GM21737 (cell line): ENCODE data around the gene ZNF358.

Experiments used
- ATAC-seq: cut with Tn5 transposase; IDR thresholded peaks from one replicate; pipeline ENCODE4 v1.9.1; 2021; ENCODE audit warnings: mild to moderate bottlenecking, moderate library complexity; ENCODE audit not compliant: unreplicated experiment

The ZNF358 gene

DNA sequence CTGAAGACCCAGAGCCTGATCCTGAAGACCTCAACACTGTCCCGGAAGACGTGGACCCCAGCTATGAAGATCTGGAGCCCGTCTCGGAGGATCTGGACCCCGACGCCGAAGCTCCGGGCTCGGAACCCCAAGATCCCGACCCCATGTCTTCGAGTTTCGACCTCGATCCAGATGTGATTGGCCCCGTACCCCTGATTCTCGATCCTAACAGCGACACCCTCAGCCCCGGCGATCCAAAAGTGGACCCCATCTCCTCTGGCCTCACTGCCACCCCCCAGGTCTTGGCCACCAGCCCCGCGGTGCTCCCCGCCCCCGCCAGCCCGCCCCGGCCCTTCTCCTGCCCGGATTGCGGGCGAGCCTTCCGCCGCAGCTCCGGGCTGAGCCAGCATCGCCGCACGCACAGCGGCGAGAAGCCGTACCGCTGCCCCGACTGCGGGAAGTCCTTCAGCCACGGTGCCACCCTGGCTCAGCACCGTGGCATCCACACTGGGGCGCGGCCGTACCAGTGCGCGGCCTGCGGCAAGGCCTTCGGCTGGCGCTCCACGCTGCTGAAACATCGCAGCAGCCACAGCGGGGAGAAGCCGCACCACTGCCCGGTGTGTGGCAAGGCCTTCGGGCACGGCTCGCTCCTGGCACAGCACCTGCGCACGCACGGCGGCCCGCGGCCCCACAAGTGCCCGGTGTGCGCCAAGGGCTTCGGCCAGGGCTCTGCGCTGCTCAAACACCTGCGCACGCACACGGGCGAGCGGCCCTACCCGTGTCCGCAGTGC, 3.6 kb downstream of the ZNF358 start:
- ATAC-seq, result no peak

DNA sequence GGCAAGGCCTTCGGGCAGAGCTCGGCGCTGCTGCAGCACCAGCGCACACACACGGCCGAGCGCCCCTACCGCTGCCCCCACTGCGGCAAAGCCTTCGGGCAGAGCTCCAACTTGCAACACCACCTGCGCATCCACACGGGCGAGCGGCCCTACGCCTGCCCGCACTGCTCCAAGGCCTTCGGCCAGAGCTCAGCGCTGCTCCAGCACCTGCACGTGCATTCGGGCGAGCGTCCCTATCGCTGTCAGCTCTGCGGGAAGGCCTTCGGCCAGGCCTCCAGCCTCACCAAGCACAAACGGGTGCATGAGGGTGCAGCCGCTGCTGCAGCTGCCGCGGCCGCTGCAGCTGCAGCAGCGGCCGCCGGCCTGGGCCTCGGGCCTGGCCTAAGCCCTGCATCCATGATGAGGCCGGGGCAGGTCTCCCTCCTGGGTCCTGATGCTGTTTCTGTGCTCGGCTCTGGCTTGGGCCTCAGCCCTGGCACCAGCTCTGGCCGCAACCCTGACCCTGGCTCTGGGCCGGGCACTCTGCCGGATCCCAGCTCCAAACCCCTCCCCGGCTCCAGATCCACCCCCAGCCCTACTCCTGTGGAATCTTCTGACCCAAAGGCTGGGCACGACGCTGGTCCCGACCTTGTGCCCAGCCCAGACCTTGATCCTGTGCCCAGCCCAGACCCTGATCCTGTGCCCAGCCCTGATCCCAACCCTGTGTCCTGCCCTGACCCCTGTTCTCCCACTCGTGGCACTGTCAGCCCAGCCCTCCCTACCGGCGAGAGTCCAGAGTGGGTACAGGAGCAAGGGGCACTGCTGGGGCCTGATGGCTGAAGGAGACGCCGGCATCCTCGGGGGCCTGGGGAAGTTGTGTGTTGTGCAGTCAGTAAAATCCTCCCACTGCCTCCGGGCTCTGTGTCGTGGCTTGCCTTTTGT, 4.5 kb downstream of the ZNF358 start:
- no peak for ATAC-seq

DNA sequence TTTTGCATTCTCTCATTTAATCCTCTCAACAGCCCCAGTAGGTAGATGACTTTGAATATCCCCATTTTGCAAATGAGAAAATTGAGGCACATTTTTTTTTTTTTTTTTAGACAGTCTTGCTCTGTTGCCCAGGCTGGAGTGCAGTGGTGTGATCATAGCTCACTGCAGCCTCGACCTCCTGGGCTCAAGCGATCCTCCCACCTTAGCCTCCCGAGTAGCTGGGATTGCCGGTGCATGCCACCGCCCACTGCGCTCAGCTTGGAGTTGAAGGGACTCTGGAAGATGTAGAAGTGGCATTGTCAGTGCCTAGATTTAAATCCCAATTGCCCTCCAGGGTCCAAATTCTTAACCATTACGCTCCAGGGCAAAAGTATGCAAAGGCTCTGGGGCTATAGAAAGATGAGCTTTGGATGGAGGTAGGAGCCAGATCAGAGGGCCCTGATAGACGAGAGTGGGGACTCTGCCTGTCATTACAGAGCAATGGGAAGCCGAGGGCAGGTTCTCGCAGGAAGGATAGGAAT, 5.7 kb downstream of the ZNF358 start:
- no peak for ATAC-seq

DNA sequence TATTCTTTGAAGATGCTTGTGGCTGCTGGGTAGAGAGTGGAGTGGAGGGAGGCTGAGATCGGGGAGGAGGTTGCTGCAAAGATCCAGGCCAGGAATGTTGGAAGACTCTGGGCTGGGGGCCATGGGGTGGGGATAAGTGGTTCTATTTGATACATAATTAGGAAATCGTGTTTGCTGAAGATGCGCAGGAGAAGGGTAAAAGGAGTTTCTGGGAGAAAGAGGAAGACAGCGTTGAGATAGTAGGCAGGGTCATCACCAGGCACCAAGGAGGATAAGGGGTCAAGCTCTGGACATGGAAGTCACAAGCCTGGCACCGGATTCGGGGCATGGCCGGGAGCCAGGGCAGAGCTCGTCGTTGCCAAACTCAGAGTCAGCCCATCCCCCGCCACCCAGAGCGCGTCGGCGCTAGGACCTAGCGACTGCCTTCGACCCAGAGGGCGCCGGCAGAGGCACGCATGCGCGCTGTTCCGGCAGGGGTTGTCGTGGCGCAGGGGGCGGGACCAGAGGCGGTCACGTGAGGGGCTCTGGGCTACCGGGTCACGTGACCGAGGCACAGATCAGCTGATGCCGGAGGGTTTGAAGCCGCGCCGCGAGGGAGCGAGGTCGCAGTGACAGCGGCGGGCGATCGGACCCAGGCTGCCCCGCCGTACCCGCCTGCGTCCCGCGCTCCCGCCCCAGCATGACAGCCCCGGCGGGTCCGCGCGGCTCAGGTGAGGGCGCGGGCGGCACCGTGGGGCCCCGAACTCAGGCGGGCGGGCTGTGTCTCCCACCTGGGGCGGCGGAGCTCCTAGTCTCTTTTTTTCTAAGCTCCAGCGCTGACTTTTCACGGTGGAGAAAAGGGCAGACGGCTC, 6.4 kb downstream of the ZNF358 start, which contains the start of gene MCOLN1:
Gene MCOLN1 (plus strand): TSS at position 553 of the 851 bp plus-strand sequence. CDS start 127 bp downstream, at position 680.
- ATAC-seq, result peak; percentile 70

DNA sequence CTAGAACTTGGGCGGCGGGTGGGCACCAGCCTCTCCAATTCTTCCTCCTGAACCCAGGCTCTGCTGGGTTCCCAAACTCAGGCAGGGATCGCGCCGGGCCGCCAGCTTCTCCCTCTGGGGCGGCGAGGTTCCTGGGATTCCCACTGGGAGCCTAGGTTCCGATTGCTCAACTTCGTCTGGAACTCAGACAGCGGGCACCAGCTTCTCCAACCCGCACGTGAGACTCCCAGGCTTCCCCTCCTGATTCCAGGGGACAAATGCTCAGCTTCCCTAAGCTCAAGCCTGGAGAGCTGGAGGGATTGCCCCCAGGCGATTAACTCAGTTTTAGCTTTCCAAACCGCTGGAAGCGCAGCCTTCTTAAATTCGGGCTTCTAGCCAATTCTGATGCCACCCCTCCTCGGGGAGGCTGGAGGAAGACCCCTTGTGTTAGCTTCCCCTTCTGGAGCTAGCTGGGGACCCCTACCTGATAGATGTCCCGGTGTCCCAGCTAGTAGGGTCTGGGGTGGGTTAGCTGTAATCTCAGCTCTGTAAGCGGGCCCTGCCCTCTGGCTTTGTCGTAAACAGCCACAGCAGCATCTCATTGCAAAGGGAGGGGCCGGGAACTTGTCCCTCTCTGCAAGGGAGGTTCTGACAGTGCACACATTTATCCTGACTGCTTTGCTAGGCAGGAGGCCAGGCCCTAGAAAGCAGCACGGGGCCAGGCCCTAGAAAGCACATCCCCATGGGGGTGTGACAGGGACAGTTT, 7.2 kb downstream of the ZNF358 start:
- ATAC-seq, result no peak

DNA sequence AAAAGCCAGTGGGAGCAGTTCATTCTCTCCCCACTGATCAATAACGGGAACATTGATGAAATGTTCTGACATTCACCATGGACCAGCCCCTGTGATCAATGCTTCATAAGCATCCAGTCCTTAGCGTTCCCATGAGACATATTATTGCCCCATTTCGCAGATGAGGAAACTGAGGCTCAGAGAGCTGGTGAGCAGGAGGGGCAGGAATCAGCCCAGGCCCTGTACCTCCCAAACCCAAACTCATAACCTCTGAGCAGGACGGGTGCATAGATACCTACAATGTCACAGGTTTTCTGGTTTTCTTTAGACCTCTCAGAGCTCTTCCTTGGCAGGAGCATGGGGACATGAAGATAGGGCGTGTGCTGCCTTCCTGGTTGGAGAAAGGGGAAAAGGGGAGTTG, 8.6 kb downstream of the ZNF358 start:
- no peak for ATAC-seq

DNA sequence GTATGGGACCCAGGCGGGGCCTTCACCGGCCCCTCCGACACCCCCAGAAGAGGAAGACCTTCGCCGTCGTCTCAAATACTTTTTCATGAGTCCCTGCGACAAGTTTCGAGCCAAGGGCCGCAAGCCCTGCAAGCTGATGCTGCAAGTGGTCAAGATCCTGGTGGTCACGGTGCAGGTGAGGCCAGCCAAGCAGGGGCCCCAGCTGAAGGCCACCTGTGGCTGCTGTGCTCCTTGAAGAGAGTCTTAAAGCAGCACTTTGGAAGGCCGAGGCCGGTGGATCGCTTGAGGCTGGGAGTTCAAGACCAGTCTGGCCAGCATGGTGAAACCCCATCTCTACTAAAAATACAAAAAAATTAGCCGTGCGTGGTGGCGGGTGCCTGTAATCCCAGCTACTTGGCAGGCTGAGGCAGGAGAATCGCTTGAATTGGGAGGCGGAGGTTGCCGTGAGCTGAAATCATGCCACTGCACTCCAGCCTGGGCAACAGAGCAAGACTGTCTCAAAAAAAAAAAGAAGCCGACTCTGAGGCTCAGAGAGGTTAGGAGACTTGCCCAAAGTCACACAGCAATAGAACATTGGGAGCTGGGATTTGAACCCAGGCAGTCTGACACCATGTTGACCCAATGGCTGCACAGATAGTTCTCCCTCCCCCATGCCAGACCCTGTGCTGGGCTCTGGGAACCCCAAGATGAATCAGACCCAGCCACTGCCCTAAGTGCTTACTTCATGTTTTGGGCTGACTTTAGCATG, 9.3 kb downstream of the ZNF358 start:
- ATAC-seq, result no peak

DNA sequence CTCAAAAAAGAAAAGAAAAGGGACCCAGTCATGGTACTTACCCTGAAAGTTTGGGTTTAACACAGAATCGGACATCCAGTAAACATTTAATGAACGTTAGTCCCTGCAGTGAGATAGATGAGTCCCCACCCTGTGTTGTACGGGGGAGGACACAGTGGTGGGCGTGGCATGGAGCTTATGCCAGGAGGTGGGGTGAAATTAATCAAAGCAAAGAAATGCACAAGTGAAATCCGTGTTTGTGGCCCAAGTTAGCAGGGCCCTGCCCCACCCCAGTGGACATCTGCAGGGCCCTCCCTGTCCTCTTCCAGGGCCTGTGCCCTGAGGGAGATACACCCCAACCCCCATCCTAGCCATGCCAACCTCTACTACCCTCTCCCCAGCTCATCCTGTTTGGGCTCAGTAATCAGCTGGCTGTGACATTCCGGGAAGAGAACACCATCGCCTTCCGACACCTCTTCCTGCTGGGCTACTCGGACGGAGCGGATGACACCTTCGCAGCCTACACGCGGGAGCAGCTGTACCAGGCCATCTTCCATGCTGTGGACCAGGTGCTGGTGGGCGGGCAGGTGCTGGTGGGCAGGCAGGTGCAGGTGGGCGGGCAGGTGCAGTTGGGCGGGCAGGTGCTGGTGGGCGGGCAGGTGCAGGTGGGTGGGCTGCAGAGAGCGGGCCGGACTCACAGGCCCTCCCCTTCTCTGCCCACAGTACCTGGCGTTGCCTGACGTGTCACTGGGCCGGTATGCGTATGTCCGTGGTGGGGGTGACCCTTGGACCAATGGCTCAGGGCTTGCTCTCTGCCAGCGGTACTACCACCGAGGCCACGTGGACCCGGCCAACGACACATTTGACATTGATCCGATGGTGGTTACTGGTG, 10.4 kb downstream of the ZNF358 start:
- no peak for ATAC-seq

DNA sequence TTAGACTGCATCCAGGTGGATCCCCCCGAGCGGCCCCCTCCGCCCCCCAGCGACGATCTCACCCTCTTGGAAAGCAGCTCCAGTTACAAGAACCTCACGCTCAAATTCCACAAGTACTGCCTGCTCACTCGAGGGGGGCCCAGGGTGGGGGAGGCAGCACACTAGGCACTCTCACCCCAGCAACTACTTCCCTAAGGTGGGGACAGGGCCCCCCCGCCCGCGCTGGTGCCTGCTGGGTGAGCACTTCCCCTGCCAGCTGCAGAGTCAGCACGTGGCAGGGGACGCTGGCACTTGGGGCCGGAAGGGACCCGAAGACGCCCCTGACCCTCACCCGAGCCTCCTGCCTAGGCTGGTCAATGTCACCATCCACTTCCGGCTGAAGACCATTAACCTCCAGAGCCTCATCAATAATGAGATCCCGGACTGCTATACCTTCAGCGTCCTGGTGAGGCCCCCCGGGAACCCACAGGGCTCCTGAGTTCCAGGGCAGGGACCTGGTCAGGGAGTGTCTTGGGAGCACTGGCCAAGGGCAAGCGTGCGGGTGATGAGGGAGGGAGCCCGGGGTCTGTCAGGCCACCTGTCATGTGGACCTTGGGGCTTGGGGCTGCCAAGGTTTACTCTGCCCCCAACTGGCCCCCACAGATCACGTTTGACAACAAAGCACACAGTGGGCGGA, 11.8 kb downstream of the ZNF358 start:
- no peak for ATAC-seq

DNA sequence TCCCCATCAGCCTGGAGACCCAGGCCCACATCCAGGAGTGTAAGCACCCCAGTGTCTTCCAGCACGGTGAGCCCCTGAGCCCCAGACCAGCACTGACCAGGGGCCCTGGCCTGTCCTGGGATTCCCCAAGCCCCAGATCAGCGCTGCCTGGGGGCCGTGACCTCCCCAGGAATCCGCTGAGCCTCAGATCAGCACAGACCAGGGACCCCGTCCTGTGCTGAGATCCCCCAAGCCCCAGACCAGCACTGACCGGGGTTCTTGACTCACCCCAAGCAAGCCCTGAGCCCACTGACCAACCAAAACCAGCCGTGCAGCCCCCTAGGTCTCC, 12.3 kb downstream of the ZNF358 start:
- ATAC-seq, result no peak

DNA sequence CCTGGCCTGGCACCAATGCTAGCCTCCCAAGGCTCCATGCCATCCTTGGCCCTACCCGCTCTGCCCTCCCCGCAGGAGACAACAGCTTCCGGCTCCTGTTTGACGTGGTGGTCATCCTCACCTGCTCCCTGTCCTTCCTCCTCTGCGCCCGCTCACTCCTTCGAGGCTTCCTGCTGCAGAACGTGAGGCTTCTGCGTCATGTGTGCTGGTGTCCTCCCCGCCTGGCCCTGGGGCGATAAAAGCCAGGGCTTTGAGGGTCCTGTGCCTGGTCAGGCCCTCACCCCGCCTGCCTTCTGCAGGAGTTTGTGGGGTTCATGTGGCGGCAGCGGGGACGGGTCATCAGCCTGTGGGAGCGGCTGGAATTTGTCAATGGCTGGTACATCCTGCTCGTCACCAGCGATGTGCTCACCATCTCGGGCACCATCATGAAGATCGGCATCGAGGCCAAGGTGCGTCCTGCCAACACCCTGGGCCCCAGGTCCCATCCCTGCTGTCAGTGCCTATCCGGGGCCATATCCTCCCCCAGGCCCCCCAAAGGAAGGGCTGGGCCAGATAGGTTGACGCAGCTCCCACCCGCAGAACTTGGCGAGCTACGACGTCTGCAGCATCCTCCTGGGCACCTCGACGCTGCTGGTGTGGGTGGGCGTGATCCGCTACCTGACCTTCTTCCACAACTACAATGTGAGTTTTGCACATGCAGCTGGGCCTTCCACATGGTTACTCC, 12.8 kb downstream of the ZNF358 start:
- ATAC-seq, result no peak

DNA sequence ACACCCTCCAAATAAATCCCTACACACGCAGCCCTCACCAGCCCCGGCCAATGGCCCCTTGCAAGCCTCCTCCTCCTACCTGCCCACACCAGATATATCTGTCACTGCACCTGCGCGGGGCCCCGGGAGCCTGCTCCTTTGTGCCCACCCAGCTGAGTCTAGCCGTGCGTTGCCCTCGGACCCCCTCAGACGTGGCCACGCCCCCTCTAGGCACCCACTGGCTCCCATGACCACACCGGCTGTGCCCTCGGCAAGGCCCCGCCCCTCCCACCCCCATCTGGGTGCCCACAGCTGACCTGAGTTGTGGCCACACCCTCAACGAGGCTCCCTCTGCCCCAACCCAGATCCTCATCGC, 13.3 kb downstream of the ZNF358 start:
- no peak for ATAC-seq

DNA sequence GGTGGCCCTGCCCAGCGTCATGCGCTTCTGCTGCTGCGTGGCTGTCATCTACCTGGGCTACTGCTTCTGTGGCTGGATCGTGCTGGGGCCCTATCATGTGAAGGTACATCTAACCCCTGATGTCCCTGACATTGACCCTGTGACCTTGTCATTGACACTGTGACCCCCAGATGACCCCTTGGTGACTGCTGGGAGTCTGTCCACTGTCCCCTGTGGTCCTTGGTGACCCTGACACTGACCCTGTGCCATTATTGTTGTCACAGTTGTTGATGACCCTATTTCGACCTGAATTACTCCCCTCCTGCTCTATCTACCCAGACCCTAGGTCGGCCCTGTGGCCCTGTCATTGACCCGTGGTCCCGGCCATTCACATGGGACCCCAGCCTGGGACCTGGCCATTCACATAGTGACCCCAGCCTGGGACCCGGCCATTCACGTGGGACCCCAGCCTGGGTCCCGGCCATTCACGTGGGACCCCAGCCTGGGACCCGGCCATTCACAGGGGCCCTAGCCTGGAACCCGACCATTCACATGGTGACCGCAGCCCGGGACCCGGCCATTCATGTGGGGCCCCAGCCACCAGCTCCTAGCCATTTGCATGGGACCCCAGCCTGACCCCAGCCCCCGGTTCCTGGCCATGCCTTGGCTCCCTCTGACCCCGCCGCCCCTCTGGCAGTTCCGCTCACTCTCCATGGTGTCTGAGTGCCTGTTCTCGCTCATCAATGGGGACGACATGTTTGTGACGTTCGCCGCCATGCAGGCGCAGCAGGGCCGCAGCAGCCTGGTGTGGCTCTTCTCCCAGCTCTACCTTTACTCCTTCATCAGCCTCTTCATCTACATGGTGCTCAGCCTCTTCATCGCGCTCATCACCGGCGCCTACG, 13.9 kb downstream of the ZNF358 start:
- no peak for ATAC-seq

DNA sequence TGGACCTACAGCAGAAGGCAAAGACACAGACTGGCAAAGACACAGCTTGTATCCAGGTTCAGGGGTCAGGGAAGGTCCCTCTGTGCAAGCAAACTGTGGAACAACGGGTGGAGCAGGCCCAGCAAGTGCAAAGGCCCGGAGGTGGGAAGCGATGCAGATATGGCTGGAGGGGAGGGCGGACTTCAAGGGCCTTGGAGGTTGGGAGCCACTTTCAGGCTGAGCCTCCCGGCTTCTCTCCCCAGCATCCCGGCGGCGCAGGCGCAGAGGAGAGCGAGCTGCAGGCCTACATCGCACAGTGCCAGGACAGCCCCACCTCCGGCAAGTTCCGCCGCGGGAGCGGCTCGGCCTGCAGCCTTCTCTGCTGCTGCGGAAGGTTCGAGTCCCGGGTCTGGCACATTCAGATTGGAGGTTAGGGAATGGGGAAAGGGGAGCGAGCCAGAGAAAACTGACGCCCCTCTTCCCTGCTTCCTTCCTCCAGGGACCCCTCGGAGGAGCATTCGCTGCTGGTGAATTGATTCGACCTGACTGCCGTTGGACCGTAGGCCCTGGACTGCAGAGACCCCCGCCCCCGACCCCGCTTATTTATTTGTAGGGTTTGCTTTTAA, 17.5 kb downstream of the ZNF358 start:
- ATAC-seq, result no peak

DNA sequence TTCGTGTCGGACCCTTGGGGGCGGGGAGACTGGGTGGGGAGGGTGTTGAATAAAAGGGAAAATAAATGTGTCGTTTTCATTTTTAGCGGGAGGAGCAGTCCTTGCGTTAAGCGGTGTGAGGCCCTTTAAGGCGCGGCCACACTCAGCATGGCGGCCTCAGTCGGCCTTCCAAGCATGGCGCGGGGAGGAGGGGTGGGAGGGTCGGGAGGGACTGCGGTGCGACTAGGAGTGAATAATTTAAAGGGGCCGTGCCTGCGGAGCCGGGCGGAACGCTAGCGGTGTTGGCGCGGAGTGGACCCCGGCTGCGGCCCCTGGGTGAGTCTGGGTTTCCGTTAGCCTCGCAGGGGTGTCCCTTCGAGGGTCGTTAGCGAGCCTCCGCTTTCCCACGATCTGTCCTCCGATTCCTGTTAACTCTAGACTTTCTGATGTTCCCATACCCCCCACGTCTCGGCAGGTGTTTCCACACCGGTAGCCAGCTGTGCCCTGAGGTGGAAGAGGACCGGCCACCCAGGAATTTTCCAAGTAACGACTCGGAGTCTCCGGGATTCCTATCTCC, 18.1 kb downstream of the ZNF358 start:
- ATAC-seq, result no peak

DNA sequence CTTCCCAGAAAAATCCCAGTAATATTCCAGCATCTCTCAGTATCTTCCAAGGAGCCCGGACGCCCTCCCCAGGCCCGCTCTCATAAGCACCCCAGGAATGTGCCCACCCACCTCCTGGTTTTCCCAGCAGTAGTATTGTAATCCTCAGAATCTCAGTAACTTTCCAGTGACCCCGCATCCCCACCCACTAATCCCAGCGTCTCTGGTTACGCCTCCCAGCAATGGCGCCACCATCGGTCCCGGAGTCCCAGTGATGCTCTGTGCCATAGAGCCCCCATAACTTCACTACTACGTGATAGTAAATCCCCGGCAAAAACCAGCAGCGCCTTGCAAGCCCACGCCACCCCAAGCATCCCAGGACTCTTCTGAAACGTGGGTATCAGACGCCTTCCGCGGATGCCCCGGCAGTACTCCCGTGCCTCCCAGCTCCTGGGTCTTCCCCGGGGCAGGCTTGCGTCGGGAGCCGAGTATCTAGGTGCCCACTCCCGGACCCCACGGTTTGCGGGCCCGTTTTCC, 18.7 kb downstream of the ZNF358 start:
- peak; percentile 15 for ATAC-seq
